GM23338 (cell line): ENCODE results near the gene PCSK1. TPM values are rescaled to one million over a fixed set of nuclear protein-coding genes. Genes with fewer than 3 reads are reported as not detected.

Source experiments
- ATAC-seq: fragments of 200-7000 bp; cut with Tn5 transposase; 3 replicates; pipeline ENCODE4 v1.9.1; 2020
- DNase-seq: peaks from one replicate; pipeline ENCODE4 v3.0.0-alpha.2; 2015; ENCODE audit warnings: low spot score
- H2AFZ ChIP-seq: fragments of 200-600 bp; sonication (generic); 2 replicates; pipeline ENCODE4 v1.8.0; 2016; ENCODE audit warnings: antibody characterized with exemption, mild to moderate bottlenecking, moderate library complexity
- H3F3A ChIP-seq: fragments of 200-600 bp; sonication (generic); replicated peaks from 2 replicates; pipeline ENCODE4 v1.8.0; 2017; ENCODE audit warnings: antibody characterized with exemption, mixed run types, low read depth
- H3K27ac ChIP-seq: fragments of 200-600 bp; sonication (generic); 2 replicates; pipeline ENCODE4 v1.6.1; 2016; ENCODE audit warnings: low read depth
- H3K27me3 ChIP-seq: fragments of 200-600 bp; sonication (generic); 2 replicates; pipeline ENCODE4 v1.8.0; 2016; ENCODE audit warnings: mild to moderate bottlenecking, mixed run types, moderate library complexity; ENCODE audit not compliant: insufficient read depth
- H3K36me3 ChIP-seq: fragments of 200-600 bp; sonication (generic); 2 replicates; pipeline ENCODE4 v1.8.0; 2016; ENCODE audit warnings: mild to moderate bottlenecking; ENCODE audit not compliant: insufficient read depth
- H3K4me1 ChIP-seq: fragments of 200-600 bp; sonication (generic); 2 replicates; pipeline ENCODE4 v1.8.0; 2016; ENCODE audit warnings: mild to moderate bottlenecking, moderate library complexity; ENCODE audit not compliant: insufficient read depth
- H3K4me2 ChIP-seq: fragments of 200-600 bp; sonication (generic); 2 replicates; pipeline ENCODE4 v1.7.1; 2017; ENCODE audit warnings: mixed run types
- H3K4me3 ChIP-seq: fragments of 200-600 bp; sonication (generic); 2 replicates; pipeline ENCODE4 v1.6.1; 2016; ENCODE audit warnings: mixed run types
- H3K79me2 ChIP-seq: fragments of 200-600 bp; sonication (generic); replicated peaks from 2 replicates; pipeline ENCODE4 v1.8.0; 2017; ENCODE audit warnings: mild to moderate bottlenecking; ENCODE audit not compliant: insufficient read depth
- H3K9me2 ChIP-seq: fragments of 200-600 bp; sonication (generic); 2 replicates; pipeline ENCODE4 v1.8.0; 2017; ENCODE audit not compliant: insufficient read depth
- H4K20me1 ChIP-seq: fragments of 200-600 bp; sonication (generic); replicated peaks from 2 replicates; pipeline ENCODE4 v1.8.0; 2017; ENCODE audit warnings: mild to moderate bottlenecking; ENCODE audit not compliant: insufficient read depth
- H3K27ac Mint-ChIP-seq: 2 replicates; pipeline ENCODE4 v1.8.0; 2020; ENCODE audit warnings: inconsistent platforms, mild to moderate bottlenecking, moderate library complexity, mixed read lengths
- H3K27me3 Mint-ChIP-seq: 3 replicates; pipeline ENCODE4 v1.8.0; 2022; ENCODE audit warnings: low read depth, mild to moderate bottlenecking, moderate library complexity, mixed read lengths, inconsistent platforms; ENCODE audit not compliant: insufficient read depth, poor library complexity
- H3K36me3 Mint-ChIP-seq: 3 replicates; pipeline ENCODE4 v1.8.0; 2021; ENCODE audit warnings: low read depth, mild to moderate bottlenecking, inconsistent platforms, moderate library complexity, mixed read lengths
- H3K4me1 Mint-ChIP-seq: 3 replicates; pipeline ENCODE4 v1.8.0; 2020; ENCODE audit warnings: mild to moderate bottlenecking, inconsistent platforms, mixed read lengths
- H3K4me3 Mint-ChIP-seq: 3 replicates; pipeline ENCODE4 v1.8.0; 2021; ENCODE audit warnings: moderate library complexity, mild to moderate bottlenecking, inconsistent platforms, mixed read lengths
- H3K9me3 Mint-ChIP-seq: 3 replicates; pipeline ENCODE4 v1.8.0; 2020; ENCODE audit warnings: moderate library complexity, mild to moderate bottlenecking, inconsistent platforms, mixed read lengths
- CREB1 ChIP-seq: fragments of 250-450 bp; sonication (Bioruptor Pico); IDR thresholded peaks from 2 replicates; pipeline ENCODE4 v1.5.0; 2020; ENCODE audit warnings: low read depth, mild to moderate bottlenecking, moderate library complexity
- EZH2 ChIP-seq: fragments of 200-600 bp; sonication (generic); IDR thresholded peaks from one replicate; pipeline ENCODE4 v1.8.0; 2017; ENCODE audit warnings: antibody characterized with exemption, mild to moderate bottlenecking, low read depth; ENCODE audit not compliant: unreplicated experiment
- EZH2phosphoT487 ChIP-seq: fragments of 200-600 bp; sonication (generic); IDR thresholded peaks from one replicate; pipeline ENCODE4 v1.8.1; 2018; ENCODE audit warnings: antibody characterized with exemption; ENCODE audit not compliant: unreplicated experiment
- JUNB ChIP-seq: IDR thresholded peaks from one replicate; pipeline ENCODE4 v1.6.1; 2016; ENCODE audit warnings: antibody characterized with exemption; ENCODE audit not compliant: unreplicated experiment
- NANOG ChIP-seq: IDR thresholded peaks from 2 replicates; pipeline ENCODE4 v1.6.1; 2016; ENCODE audit warnings: antibody characterized with exemption, borderline replicate concordance
- POLR2AphosphoS5 ChIP-seq: IDR thresholded peaks from 2 replicates; pipeline ENCODE4 v1.6.1; 2016; ENCODE audit warnings: antibody characterized with exemption, low read depth
- STAT1 ChIP-seq: IDR thresholded peaks from one replicate; pipeline ENCODE4 v1.6.1; 2016; ENCODE audit warnings: antibody characterized with exemption; ENCODE audit not compliant: unreplicated experiment
- ZNF114 ChIP-seq: fragments of 250-450 bp; sonication (Bioruptor Pico); IDR thresholded peaks from 2 replicates; pipeline ENCODE4 v1.5.0; 2020; ENCODE audit warnings: mild to moderate bottlenecking, moderate library complexity
- ZNF331 ChIP-seq: fragments of 250-450 bp; sonication (Bioruptor Pico); IDR thresholded peaks from 2 replicates; pipeline ENCODE4 v1.5.0; 2020; ENCODE audit warnings: low read depth, mild to moderate bottlenecking, moderate library complexity
- polyA plus RNA-seq: library from polyadenylated mRNA; unstranded; fragments of >200 nt; fragmentation: Nextera tagmentation; extraction: Ambion mirVana; gene quantifications from 2 replicates; pipeline ENCODE4 v1.2.1, GENCODE V29; 2016
- total RNA-seq: library from RNA; depleted of rRNA; stranded (reverse); fragments of >200 nt; shearing (Covaris generic); gene quantifications from 2 replicates; pipeline ENCODE4 v1.2.3, GENCODE V29; 2014
- TF ChIP-seq, protein P1 (sequence below): IDR thresholded peaks from one replicate; pipeline ENCODE4 v1.6.1; 2018; ENCODE audit warnings: antibody characterized with exemption; ENCODE audit not compliant: unreplicated experiment
- TF ChIP-seq, protein P2 (sequence below): fragments of 250-450 bp; sonication (Bioruptor Pico); IDR thresholded peaks from 2 replicates; pipeline ENCODE4 v1.5.0; 2020; ENCODE audit warnings: mild to moderate bottlenecking, moderate library complexity
- TF ChIP-seq, protein P3 (sequence below), 2 experiments: fragments of 200-600 bp in 1 of 2; sonication (generic) in 1 of 2; conservative IDR thresholded peaks; 2 replicates each; pipeline versions ENCODE4 v1.5.1 to v1.6.1; 2016 to 2017; ENCODE audit warnings: antibody characterized with exemption in 2 of 2, low read depth in 2 of 2, mild to moderate bottlenecking in 2 of 2, moderate library complexity in 1 of 2

PCSK1 gene
- total and polyA plus RNA-seq, 2 experiments from 2014 or later: 2.3 to 2.7 TPM

DNA sequence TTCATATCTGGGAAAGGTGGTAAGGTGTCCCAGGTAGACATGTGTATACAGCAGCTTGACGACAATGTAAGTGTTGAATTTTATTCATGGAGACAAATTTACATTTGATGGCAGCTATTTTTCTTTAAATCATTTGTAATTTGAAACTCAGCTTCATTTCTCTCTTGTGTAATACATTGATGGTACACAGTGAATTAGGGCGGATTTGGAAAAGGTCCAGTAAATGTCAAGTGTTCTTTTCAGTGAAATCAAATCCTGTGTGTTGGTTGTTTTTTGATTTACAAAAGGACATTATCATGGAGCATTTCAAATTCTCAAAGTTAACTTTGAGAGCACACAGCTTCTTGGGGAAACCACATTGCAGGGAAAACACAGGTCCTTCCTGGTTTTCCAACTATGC is 30.0 kb upstream of the PCSK1 start (continued):
- TF ChIP-seq POLR2AphosphoS5: no peak
- TF ChIP-seq EZH2phosphoT487: no peak
- no peak for TF ChIP-seq JUNB
- no peak for TF ChIP-seq NANOG
- no peak for TF ChIP-seq ZNF331 (CRISPR knock-in tag)
- no peak for TF ChIP-seq ZNF114 (CRISPR knock-in tag)
- TF ChIP-seq, protein P1, sequence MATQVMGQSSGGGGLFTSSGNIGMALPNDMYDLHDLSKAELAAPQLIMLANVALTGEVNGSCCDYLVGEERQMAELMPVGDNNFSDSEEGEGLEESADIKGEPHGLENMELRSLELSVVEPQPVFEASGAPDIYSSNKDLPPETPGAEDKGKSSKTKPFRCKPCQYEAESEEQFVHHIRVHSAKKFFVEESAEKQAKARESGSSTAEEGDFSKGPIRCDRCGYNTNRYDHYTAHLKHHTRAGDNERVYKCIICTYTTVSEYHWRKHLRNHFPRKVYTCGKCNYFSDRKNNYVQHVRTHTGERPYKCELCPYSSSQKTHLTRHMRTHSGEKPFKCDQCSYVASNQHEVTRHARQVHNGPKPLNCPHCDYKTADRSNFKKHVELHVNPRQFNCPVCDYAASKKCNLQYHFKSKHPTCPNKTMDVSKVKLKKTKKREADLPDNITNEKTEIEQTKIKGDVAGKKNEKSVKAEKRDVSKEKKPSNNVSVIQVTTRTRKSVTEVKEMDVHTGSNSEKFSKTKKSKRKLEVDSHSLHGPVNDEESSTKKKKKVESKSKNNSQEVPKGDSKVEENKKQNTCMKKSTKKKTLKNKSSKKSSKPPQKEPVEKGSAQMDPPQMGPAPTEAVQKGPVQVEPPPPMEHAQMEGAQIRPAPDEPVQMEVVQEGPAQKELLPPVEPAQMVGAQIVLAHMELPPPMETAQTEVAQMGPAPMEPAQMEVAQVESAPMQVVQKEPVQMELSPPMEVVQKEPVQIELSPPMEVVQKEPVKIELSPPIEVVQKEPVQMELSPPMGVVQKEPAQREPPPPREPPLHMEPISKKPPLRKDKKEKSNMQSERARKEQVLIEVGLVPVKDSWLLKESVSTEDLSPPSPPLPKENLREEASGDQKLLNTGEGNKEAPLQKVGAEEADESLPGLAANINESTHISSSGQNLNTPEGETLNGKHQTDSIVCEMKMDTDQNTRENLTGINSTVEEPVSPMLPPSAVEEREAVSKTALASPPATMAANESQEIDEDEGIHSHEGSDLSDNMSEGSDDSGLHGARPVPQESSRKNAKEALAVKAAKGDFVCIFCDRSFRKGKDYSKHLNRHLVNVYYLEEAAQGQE: no peak

DNA sequence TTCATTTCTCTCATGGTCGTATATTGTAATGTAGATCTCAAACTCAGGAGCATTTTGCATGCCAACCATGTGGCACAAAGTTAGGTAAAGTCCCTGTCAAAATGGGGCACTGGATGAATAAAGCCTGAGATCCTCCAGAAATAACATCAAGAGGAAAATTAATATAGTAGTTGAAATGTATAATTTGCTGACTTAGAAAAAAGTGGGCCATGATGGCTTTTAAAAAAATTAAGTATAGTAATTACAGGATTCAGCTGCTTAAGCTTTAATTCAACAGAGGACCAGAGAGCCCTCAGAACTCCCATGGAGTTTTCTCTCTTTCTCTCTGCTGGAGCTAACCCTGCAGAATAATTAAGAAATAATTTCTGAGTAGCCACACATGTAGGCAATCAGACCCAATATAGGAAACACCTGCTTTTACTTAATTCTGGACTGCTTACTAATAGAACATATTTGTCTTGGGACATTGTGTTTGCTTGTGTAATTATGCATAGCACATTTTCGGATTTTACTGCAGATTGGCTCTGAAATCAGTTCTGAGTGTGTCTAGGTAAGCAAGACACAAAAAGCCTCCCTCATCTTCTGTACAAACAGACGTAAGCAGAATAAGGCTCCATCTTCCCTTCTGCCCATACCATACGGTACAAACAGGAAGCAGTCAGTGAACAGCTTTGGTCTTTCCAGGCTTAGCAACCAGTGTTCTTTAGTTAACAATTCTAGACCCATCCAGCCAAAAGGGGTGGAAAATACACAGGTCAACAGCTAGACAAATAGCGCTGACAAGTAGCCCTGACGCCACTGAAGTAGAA is 26.5 kb upstream of the PCSK1 start:
- Histone ChIP-seq H3K4me1 (peaks cover 13% of the 10 kb centered on the region), H4K20me1 (no peaks in the 10 kb centered on the region), H3F3A (no peaks in the 10 kb centered on the region), H3K36me3 (no peaks in the 10 kb centered on the region), H3K79me2 (no peaks in the 10 kb centered on the region), H2AFZ (peak overlapping the region; percentile 48; the same call in 1 of the 2 replicates), H3K27me3 (no peaks in the 10 kb centered on the region), H3K4me3 (no peak overlapping the region), H3K4me2 (no peak overlapping the region), H3K27ac (no peak overlapping the region), H3K9me2 (0 out of 2 replicates have a peak, but pooled peaks cover 9% of the 10 kb centered on the region)
- Mint-ChIP-seq H3K27ac (no peak overlapping the region), H3K36me3 (no peaks in the 10 kb centered on the region), H3K9me3 (no peaks in the 10 kb centered on the region), H3K4me3 (no peak overlapping the region), H3K27me3 (peaks cover 2% of the 10 kb centered on the region), H3K4me1 (peaks cover 21% of the 10 kb centered on the region)
- no peak for DNase-seq
- ATAC-seq: no peak
- TF ChIP-seq CREB1 (no peak), STAT1 (no peak), NANOG (no peak), ZNF114 (CRISPR knock-in tag) (no peak), ZNF331 (CRISPR knock-in tag) (no peak), EZH2 (no peak)
- TF ChIP-seq, protein P2, sequence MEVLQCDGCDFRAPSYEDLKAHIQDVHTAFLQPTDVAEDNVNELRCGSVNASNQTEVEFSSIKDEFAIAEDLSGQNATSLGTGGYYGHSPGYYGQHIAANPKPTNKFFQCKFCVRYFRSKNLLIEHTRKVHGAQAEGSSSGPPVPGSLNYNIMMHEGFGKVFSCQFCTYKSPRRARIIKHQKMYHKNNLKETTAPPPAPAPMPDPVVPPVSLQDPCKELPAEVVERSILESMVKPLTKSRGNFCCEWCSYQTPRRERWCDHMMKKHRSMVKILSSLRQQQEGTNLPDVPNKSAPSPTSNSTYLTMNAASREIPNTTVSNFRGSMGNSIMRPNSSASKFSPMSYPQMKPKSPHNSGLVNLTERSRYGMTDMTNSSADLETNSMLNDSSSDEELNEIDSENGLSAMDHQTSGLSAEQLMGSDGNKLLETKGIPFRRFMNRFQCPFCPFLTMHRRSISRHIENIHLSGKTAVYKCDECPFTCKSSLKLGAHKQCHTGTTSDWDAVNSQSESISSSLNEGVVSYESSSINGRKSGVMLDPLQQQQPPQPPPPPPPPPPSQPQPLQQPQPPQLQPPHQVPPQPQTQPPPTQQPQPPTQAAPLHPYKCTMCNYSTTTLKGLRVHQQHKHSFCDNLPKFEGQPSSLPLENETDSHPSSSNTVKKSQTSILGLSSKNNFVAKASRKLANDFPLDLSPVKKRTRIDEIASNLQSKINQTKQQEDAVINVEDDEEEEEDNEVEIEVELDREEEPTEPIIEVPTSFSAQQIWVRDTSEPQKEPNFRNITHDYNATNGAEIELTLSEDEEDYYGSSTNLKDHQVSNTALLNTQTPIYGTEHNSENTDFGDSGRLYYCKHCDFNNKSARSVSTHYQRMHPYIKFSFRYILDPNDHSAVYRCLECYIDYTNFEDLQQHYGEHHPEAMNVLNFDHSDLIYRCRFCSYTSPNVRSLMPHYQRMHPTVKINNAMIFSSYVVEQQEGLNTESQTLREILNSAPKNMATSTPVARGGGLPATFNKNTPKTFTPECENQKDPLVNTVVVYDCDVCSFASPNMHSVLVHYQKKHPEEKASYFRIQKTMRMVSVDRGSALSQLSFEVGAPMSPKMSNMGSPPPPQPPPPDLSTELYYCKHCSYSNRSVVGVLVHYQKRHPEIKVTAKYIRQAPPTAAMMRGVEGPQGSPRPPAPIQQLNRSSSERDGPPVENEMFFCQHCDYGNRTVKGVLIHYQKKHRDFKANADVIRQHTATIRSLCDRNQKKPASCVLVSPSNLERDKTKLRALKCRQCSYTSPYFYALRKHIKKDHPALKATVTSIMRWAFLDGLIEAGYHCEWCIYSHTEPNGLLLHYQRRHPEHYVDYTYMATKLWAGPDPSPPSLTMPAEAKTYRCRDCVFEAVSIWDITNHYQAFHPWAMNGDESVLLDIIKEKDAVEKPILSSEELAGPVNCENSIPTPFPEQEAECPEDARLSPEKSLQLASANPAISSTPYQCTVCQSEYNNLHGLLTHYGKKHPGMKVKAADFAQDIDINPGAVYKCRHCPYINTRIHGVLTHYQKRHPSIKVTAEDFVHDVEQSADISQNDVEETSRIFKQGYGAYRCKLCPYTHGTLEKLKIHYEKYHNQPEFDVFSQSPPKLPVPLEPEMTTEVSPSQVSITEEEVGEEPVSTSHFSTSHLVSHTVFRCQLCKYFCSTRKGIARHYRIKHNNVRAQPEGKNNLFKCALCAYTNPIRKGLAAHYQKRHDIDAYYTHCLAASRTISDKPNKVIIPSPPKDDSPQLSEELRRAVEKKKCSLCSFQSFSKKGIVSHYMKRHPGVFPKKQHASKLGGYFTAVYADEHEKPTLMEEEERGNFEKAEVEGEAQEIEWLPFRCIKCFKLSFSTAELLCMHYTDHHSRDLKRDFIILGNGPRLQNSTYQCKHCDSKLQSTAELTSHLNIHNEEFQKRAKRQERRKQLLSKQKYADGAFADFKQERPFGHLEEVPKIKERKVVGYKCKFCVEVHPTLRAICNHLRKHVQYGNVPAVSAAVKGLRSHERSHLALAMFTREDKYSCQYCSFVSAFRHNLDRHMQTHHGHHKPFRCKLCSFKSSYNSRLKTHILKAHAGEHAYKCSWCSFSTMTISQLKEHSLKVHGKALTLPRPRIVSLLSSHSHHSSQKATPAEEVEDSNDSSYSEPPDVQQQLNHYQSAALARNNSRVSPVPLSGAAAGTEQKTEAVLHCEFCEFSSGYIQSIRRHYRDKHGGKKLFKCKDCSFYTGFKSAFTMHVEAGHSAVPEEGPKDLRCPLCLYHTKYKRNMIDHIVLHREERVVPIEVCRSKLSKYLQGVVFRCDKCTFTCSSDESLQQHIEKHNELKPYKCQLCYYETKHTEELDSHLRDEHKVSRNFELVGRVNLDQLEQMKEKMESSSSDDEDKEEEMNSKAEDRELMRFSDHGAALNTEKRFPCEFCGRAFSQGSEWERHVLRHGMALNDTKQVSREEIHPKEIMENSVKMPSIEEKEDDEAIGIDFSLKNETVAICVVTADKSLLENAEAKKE (CRISPR knock-in tag): no peak
- TF ChIP-seq, protein P3, sequence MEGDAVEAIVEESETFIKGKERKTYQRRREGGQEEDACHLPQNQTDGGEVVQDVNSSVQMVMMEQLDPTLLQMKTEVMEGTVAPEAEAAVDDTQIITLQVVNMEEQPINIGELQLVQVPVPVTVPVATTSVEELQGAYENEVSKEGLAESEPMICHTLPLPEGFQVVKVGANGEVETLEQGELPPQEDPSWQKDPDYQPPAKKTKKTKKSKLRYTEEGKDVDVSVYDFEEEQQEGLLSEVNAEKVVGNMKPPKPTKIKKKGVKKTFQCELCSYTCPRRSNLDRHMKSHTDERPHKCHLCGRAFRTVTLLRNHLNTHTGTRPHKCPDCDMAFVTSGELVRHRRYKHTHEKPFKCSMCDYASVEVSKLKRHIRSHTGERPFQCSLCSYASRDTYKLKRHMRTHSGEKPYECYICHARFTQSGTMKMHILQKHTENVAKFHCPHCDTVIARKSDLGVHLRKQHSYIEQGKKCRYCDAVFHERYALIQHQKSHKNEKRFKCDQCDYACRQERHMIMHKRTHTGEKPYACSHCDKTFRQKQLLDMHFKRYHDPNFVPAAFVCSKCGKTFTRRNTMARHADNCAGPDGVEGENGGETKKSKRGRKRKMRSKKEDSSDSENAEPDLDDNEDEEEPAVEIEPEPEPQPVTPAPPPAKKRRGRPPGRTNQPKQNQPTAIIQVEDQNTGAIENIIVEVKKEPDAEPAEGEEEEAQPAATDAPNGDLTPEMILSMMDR (conservative IDR thresholded peaks at IDR 0.05; ENCODE audit: low read depth in 2 of 2): no peak
